GM13977 (cell line): ENCODE data around the gene OCRL.

ENCODE experiments used
- DNase-seq: peaks from one replicate; pipeline ENCODE4 v3.0.0; 2012; ENCODE audit warnings: low spot score
- CTCF ChIP-seq: IDR thresholded peaks from 2 replicates; pipeline ENCODE4 v1.5.1; 2012; ENCODE audit warnings: mild to moderate bottlenecking, control low read depth; ENCODE audit not compliant: insufficient read depth; ENCODE audit errors: extremely low read depth, missing control alignments
- in situ Hi-C: fragments of 300-500 bp; cut with MboI; formaldehyde crosslinking; loops from one replicate; pipeline ENCODE4 v1.12.0; 2022; ENCODE audit warnings: low sequenced_read_pairs, low pct_unique_long_range_greater_than_20kb, mixed read lengths, inconsistent platforms; ENCODE audit not compliant: unreplicated experiment

Gene OCRL

GRCh38 chrX:129606918-129607317, 66.9 kb downstream of the OCRL start:
- in situ Hi-C loops, result loop anchor here (25.0 kb wide), 1 partner anchor 455 kb away; no protein-coding TSS in a partner anchor
- peak; percentile 75 for DNase-seq
- TF ChIP-seq CTCF, result peak; percentile 81

GRCh38 chrX:129608496-129608895, 68.4 kb downstream of the OCRL start:
- DNase-seq, result no peak
- no peak for TF ChIP-seq CTCF
- in situ Hi-C loops, result loop anchor here (25.0 kb wide), 1 partner anchor 454 kb away; no protein-coding TSS in a partner anchor

GRCh38 chrX:129609395-129609794, 69.3 kb downstream of the OCRL start:
- no peak for DNase-seq
- in situ Hi-C loops, result loop anchor here (25.0 kb wide), 1 partner anchor 453 kb away; no protein-coding TSS in a partner anchor
- peak; percentile 22 for TF ChIP-seq CTCF

- no peak for TF ChIP-seq CTCF
- in situ Hi-C loops, result loop anchor here (25.0 kb wide), 1 partner anchor 450 kb away; no protein-coding TSS in a partner anchor
- no peak for DNase-seq
Measured at GRCh38 chrX:129612396-129612795, 72.3 kb downstream of the OCRL start.

- no peak for DNase-seq
- in situ Hi-C loops, result loop anchor here (25.0 kb wide), 1 partner anchor 449 kb away; no protein-coding TSS in a partner anchor
- TF ChIP-seq CTCF, result no peak
Measured at GRCh38 chrX:129613596-129613995, 73.5 kb downstream of the OCRL start.

GRCh38 chrX:129614481-129615255, 74.6 kb downstream of the OCRL start:
- no peak for DNase-seq
- no peak for TF ChIP-seq CTCF
- in situ Hi-C loops, result loop anchor here (25.0 kb wide), 1 partner anchor 448 kb away; no protein-coding TSS in a partner anchor
